ENCODE results near the gene ANXA4. TPM values are rescaled to one million over a fixed set of nuclear protein-coding genes. Genes with fewer than 3 reads are reported as not detected.
"Not testable (repeated sequence)": the region's sequence is repeated elsewhere in the genome, so short reads cannot be mapped to it uniquely, and the experiment has no call there.

Gene ANXA4
- total RNA-seq, 4 donors from 2014 or later, result 33.3 to 125 (median 99.4) TPM

DNA sequence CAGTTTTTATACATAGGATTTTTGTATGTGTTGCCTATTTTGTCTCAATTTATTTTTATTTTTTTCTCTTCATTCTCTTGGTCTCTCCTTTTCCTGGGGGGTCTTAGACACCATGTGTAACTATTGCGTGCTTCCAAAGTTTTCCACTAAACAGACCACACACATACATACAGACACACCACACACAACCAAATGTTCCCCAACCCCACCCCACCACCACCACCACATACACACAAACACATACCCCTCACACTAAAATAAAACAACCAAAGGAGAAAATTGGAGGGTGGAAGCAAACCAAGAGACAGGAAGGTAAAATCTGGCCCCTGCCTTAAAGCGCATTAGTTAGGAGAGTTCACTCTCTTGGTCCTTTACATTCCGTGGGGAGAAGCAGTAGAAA is 30.0 kb upstream of the ANXA4 start:
- Histone ChIP-seq H3K27ac (no peak overlapping the region), H3K4me1 (peaks cover 0 to 5% (median 2%) of the 10 kb centered on the region in 4 donors), H3K4me3 (no peak overlapping the region), H3K36me3 (no peaks in the 10 kb centered on the region), H3K27me3 (no peaks in the 10 kb centered on the region), H3K9me3 (no peaks in the 10 kb centered on the region)
- intact Hi-C loops (cut with DNase I; ENCODE audit: low total_unique reads) (no loop called here), in situ Hi-C loops (cut with MboI; ENCODE audit: low pct_ligation_motif_present in 1 of 4, low pct_unique_long_range_greater_than_20kb in 1 of 4, low sequenced_read_pairs in 3 of 4) (loop anchor here (5.0 to 25.0 kb wide), 3 partner anchors 147 to 150 kb away; no protein-coding TSS in a partner anchor)
- no peak for DNase-seq
- TF ChIP-seq, protein P1, sequence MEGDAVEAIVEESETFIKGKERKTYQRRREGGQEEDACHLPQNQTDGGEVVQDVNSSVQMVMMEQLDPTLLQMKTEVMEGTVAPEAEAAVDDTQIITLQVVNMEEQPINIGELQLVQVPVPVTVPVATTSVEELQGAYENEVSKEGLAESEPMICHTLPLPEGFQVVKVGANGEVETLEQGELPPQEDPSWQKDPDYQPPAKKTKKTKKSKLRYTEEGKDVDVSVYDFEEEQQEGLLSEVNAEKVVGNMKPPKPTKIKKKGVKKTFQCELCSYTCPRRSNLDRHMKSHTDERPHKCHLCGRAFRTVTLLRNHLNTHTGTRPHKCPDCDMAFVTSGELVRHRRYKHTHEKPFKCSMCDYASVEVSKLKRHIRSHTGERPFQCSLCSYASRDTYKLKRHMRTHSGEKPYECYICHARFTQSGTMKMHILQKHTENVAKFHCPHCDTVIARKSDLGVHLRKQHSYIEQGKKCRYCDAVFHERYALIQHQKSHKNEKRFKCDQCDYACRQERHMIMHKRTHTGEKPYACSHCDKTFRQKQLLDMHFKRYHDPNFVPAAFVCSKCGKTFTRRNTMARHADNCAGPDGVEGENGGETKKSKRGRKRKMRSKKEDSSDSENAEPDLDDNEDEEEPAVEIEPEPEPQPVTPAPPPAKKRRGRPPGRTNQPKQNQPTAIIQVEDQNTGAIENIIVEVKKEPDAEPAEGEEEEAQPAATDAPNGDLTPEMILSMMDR (IDR thresholded peaks at IDR 0.05), result no peak
- TF ChIP-seq POLR2AphosphoS5 (IDR thresholded peaks at IDR 0.05), result no peak
- no peak for TF ChIP-seq EP300 (IDR thresholded peaks at IDR 0.05; ENCODE audit: low read depth)
- no peak for TF ChIP-seq POLR2A (IDR thresholded peaks at IDR 0.05)
- 96 to 98% methylated on average over 3 of the region's 3 CpGs for WGBS, 2 donors (ENCODE audit: low coverage in 1 of 2)

DNA sequence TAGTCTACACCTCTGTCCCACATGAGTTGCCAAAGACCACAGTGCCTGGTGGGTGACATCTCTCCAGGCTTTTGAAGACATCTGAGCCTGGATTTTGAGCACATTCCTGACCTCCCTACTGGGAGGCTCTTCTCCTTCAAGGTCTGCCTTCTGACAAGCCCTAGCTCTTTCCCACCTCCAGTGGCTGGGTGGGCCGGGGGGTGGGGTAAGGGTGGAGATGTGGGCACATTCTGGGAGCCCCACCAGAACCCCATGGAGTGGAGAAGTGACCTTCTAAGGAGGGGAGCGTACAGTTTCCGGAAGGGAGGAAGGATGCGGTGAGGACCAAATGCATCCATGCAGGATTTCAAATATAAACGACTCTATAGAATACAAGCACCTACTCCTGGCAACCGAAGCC is 27.9 kb upstream of the ANXA4 start:
- WGBS, 2 donors (ENCODE audit: low coverage in 1 of 2), result 88% methylated on average over 6 of the region's 6 CpGs; no CpG with 5 or more reads in 1 of the 2 donors
- Histone ChIP-seq H3K4me3 (no peak overlapping the region), H3K27ac (no peak overlapping the region), H3K27me3 (no peaks in the 10 kb centered on the region), H3K9me3 (no peaks in the 10 kb centered on the region), H3K4me1 (peaks cover 0 to 5% (median 2%) of the 10 kb centered on the region in 4 donors), H3K36me3 (no peaks in the 10 kb centered on the region)
- intact Hi-C loops (cut with DNase I; ENCODE audit: low total_unique reads), result no loop called here
- no peak for DNase-seq
- TF ChIP-seq EP300 (IDR thresholded peaks at IDR 0.05; ENCODE audit: low read depth), result no peak
- TF ChIP-seq, protein P1 (IDR thresholded peaks at IDR 0.05), result no peak
- no peak for TF ChIP-seq POLR2A (IDR thresholded peaks at IDR 0.05)
- TF ChIP-seq POLR2AphosphoS5 (IDR thresholded peaks at IDR 0.05), result no peak
- in situ Hi-C loops (cut with MboI; ENCODE audit: low pct_ligation_motif_present in 1 of 4, low pct_unique_long_range_greater_than_20kb in 1 of 4, low sequenced_read_pairs in 3 of 4), result loop anchor here (5.0 to 25.0 kb wide), 3 partner anchors 149 to 152 kb away; no protein-coding TSS in a partner anchor

DNA sequence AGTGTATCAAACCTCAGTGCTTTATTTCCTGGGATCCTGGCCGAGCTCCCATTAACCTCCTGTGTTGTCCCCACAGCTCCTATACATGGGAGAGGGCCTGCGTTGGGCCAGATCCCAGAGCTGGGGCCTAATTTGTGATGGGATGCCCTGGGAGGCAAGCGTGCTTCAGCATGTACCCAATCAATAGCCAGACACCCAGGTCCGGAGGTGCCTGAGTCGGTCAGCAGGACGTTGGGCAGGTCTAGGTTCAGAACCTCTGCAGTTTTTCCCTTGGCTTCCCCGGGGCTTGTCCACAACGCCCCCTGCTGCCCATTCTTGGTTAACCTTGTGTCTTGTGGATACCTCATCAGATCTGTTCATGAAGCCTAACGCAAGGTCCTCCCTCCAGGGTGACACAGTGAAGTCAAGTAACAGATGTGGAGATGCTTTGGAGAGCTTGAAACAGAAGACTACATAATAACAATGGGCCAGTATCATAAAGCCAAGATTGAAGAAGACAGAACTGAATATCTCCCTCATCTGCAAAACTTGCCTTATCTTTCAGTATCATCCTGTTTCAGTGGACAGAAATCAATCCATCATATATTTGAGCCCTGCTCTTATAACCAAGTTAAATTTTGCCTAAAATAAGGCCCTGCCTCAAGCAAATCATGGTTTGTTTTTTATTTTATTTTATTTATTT is 27.3 kb upstream of the ANXA4 start:
- in situ Hi-C loops (cut with MboI; ENCODE audit: low pct_ligation_motif_present in 1 of 4, low pct_unique_long_range_greater_than_20kb in 1 of 4, low sequenced_read_pairs in 3 of 4) (loop anchor here (5.0 to 25.0 kb wide), 3 partner anchors 150 to 152 kb away; no protein-coding TSS in a partner anchor), intact Hi-C loops (cut with DNase I; ENCODE audit: low total_unique reads) (loop anchor here (5.0 kb wide), 1 partner anchor 152 kb away; no protein-coding TSS in a partner anchor)
- H3K4me1 ChIP-seq, H3K27ac ChIP-seq, H3K36me3 ChIP-seq, H3K9me3 ChIP-seq, H3K4me3 ChIP-seq, H3K27me3 ChIP-seq: not testable (repeated sequence)
- TF ChIP-seq, protein P1 (IDR thresholded peaks at IDR 0.05), result peak; percentile 73 to 87 (median 76)
- DNase-seq, result peak; percentile 92
- 0 to 29% methylated on average over 1 to 9 of the region's 9 CpGs for WGBS, 2 donors (ENCODE audit: low coverage in 1 of 2)

DNA sequence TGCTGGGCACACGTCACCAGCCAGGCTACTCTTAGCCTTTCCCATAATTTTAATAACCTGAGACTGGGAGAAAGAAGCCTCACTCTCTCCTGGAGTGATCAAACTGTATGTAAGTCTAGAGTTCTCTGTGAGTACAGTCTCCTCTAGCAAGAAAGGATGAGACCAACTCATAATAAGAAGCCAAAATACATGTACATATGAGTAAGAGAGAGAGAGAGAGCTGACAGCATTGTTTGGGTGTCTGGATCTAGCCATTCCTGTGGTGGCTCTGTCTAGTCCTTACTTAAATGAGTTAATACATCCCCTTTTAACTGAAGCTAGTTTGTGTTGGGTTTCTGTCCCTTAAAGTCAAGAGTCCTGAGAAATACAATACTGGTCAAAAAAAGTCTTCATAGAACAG is 26.0 kb upstream of the ANXA4 start:
- in situ Hi-C loops (cut with MboI; ENCODE audit: low pct_ligation_motif_present in 1 of 4, low pct_unique_long_range_greater_than_20kb in 1 of 4, low sequenced_read_pairs in 3 of 4), result loop anchor here in 3 of 4 donors (10.0 to 25.0 kb wide), 2 partner anchors 151 to 154 kb away; no protein-coding TSS in a partner anchor
- no peaks in the 10 kb centered on the region for H3K36me3 ChIP-seq
- 88% methylated on average over 1 of the region's 1 CpG; no CpG with 5 or more reads in 1 of the 2 donors for WGBS, 2 donors (ENCODE audit: low coverage in 1 of 2)

More for the DNA sequence above, 26.0 kb upstream of the ANXA4 start:
- TF ChIP-seq POLR2AphosphoS5 (IDR thresholded peaks at IDR 0.05) (no peak), EP300 (IDR thresholded peaks at IDR 0.05; ENCODE audit: low read depth) (no peak), POLR2A (IDR thresholded peaks at IDR 0.05) (no peak)
- TF ChIP-seq, protein P1 (IDR thresholded peaks at IDR 0.05), result no peak
- peaks cover 0 to 5% (median 2%) of the 10 kb centered on the region in 4 donors for H3K4me1 ChIP-seq
- no peaks in the 10 kb centered on the region for H3K9me3 ChIP-seq
- intact Hi-C loops (cut with DNase I; ENCODE audit: low total_unique reads), result loop anchor here (5.0 kb wide), 1 partner anchor 154 kb away; no protein-coding TSS in a partner anchor
- no peaks in the 10 kb centered on the region for H3K27me3 ChIP-seq
- H3K4me3 ChIP-seq, result no peak overlapping the region
- H3K27ac ChIP-seq, result no peak overlapping the region
- no peak for DNase-seq
